SK-N-SH (cell line): ENCODE measurements around the gene R3HCC1L. TPM values are rescaled to one million over a fixed set of nuclear protein-coding genes. Genes with fewer than 3 reads are reported as not detected.

Experiments
- CTCF ChIA-PET: fragments of 300-600, 350-600 bp; formaldehyde crosslinking; extraction: SDS; loops from one replicate; lab custom pipeline; 2021; lab: Yijun Ruan, JAX
- POLR2A ChIA-PET: fragments of 350-600 bp; sonication (Branson Sonifier 250); formaldehyde crosslinking; extraction: SDS; loops from one replicate; lab custom pipeline; 2020; ENCODE audit warnings: antibody characterized with exemption, inconsistent platforms; lab: Yijun Ruan, JAX
- DNase-seq: peaks from one replicate; pipeline ENCODE4 v3.0.0; 2012
- H2AFZ ChIP-seq: fragments of 200-600 bp; sonication (generic); 2 replicates; pipeline ENCODE4 v1.8.1; 2016; ENCODE audit warnings: antibody characterized with exemption, mild to moderate bottlenecking, low read depth
- H3F3A ChIP-seq: fragments of 200-600 bp; sonication (generic); replicated peaks from 2 replicates; pipeline ENCODE3; 2016; ENCODE audit warnings: antibody characterized with exemption, mild to moderate bottlenecking; ENCODE audit not compliant: insufficient read depth
- H3K27ac ChIP-seq, 2 experiments: fragments of 200-500 bp in 1 of 2; fragments of 200-600 bp in 1 of 2; sonication (Bioruptor generic) in 1 of 2; sonication (generic), shearing (Covaris generic) in 1 of 2; 2 replicates each; pipeline versions ENCODE4 v1.5.1 to v1.6.1; 2014 to 2016; ENCODE audit warnings: low read depth in 2 of 2, inconsistent platforms in 1 of 2, low read length in 1 of 2, mild to moderate bottlenecking in 1 of 2, mixed read lengths in 1 of 2
- H3K27me3 ChIP-seq: fragments of 200-600 bp; sonication (generic), shearing (Covaris generic); 2 replicates; pipeline ENCODE4 v1.6.1; 2016; ENCODE audit warnings: mixed run types; ENCODE audit not compliant: insufficient read depth
- H3K36me3 ChIP-seq, 2 experiments: fragments of 200-500 bp in 1 of 2; fragments of 200-600 bp in 1 of 2; sonication (Bioruptor generic) in 1 of 2; sonication (generic) in 1 of 2; replicated peaks in 1 of 2; 2 replicates each; pipeline versions ENCODE3 to v1.5.1; 2014 to 2016; ENCODE audit warnings: low read length in 1 of 2, mild to moderate bottlenecking in 1 of 2; ENCODE audit not compliant: insufficient read depth in 2 of 2, control insufficient read depth in 1 of 2
- H3K4me1 ChIP-seq, 2 experiments: fragments of 200-500 bp in 1 of 2; fragments of 200-600 bp in 1 of 2; sonication (Bioruptor generic) in 1 of 2; sonication (generic), shearing (Covaris generic) in 1 of 2; 2 replicates each; pipeline versions ENCODE4 v1.5.1 to v1.6.1; 2014 to 2016; ENCODE audit warnings: low read depth in 1 of 2, low read length in 1 of 2, mixed run types in 1 of 2; ENCODE audit not compliant: insufficient read depth in 2 of 2, control insufficient read depth in 1 of 2
- H3K4me2 ChIP-seq: fragments of 200-600 bp; sonication (generic), shearing (Covaris generic); 2 replicates; pipeline ENCODE4 v1.6.1; 2017; ENCODE audit warnings: mixed run types
- H3K4me3 ChIP-seq, 2 experiments: fragments of 200-500 bp in 1 of 2; fragments of 200-600 bp in 1 of 2; sonication (Bioruptor generic) in 1 of 2; sonication (generic), shearing (Covaris generic) in 1 of 2; 2 replicates each; pipeline versions ENCODE4 v1.5.1 to v1.8.1; 2014 to 2016; ENCODE audit warnings: low read depth in 2 of 2, inconsistent platforms in 1 of 2, low read length in 1 of 2, mild to moderate bottlenecking in 1 of 2, mixed read lengths in 1 of 2, moderate library complexity in 1 of 2
- H3K79me2 ChIP-seq: fragments of 200-600 bp; sonication (generic); 2 replicates; pipeline ENCODE4 v1.8.1; 2017; ENCODE audit warnings: mild to moderate bottlenecking; ENCODE audit not compliant: insufficient read depth
- H3K9ac ChIP-seq: fragments of 200-600 bp; sonication (generic); 2 replicates; pipeline ENCODE4 v1.6.1; 2017; ENCODE audit warnings: mixed run types
- H3K9me2 ChIP-seq: fragments of 200-600 bp; sonication (generic); 2 replicates; pipeline ENCODE4 v1.6.1; 2017; ENCODE audit warnings: mixed run types
- H3K9me3 ChIP-seq: fragments of 200-600 bp; sonication (generic); 2 replicates; pipeline ENCODE4 v1.6.1; 2017; ENCODE audit warnings: mixed run types, mild to moderate bottlenecking, moderate library complexity
- H4K20me1 ChIP-seq: fragments of 200-600 bp; sonication (generic); 2 replicates; pipeline ENCODE4 v1.6.1; 2017; ENCODE audit warnings: mild to moderate bottlenecking, mixed run types; ENCODE audit not compliant: insufficient read depth
- CHD2 ChIP-seq: fragments of 150-350 bp; IDR thresholded peaks from 2 replicates; pipeline ENCODE4 v1.6.1; 2018; ENCODE audit warnings: low read length; ENCODE audit not compliant: partially characterized antibody
- EZH2phosphoT487 ChIP-seq: fragments of 200-600 bp; sonication (generic); IDR thresholded peaks from 2 replicates; pipeline ENCODE4 v1.6.1; 2017; ENCODE audit warnings: low read depth, mixed run types, mild to moderate bottlenecking, antibody characterized with exemption, moderate library complexity, borderline replicate concordance
- FOXJ3 ChIP-seq: sonication (generic); formaldehyde crosslinking; IDR thresholded peaks from 2 replicates; pipeline ENCODE4 v1.5.1; 2020; ENCODE audit warnings: mild to moderate bottlenecking, missing genetic modification reagents
- FOXM1 ChIP-seq: IDR thresholded peaks from 2 replicates; pipeline ENCODE4 v1.4.0; 2012; ENCODE audit warnings: low read depth, mild to moderate bottlenecking
- GABPA ChIP-seq: IDR thresholded peaks from 2 replicates; pipeline ENCODE4 v1.4.0; 2012; ENCODE audit warnings: low read depth, mild to moderate bottlenecking
- IRF3 ChIP-seq: fragments of 150-350 bp; IDR thresholded peaks from 2 replicates; pipeline ENCODE4 v1.6.1; 2016; ENCODE audit warnings: mild to moderate bottlenecking, low read depth, low read length
- MXI1 ChIP-seq: IDR thresholded peaks from 2 replicates; pipeline ENCODE4 v1.6.1; 2012; ENCODE audit warnings: mild to moderate bottlenecking, low read depth, low read length, improper control_type of control experiment
- NFIC ChIP-seq: IDR thresholded peaks from 2 replicates; pipeline ENCODE4 v1.4.0; 2012; ENCODE audit warnings: borderline replicate concordance
- NRF1 ChIP-seq: IDR thresholded peaks from 2 replicates; pipeline ENCODE4 v1.6.1; 2012; ENCODE audit warnings: low read depth, mild to moderate bottlenecking, low read length
- PBX3 ChIP-seq: IDR thresholded peaks from 2 replicates; pipeline ENCODE4; 2012
- POLR2AphosphoS5 ChIP-seq: IDR thresholded peaks from 2 replicates; pipeline ENCODE4 v1.6.1; 2012; ENCODE audit warnings: low read depth, low read length
- RAD21 ChIP-seq: IDR thresholded peaks from 2 replicates; pipeline ENCODE4 v1.6.1; 2012; ENCODE audit warnings: mild to moderate bottlenecking, low read length
- SIN3A ChIP-seq: IDR thresholded peaks from 2 replicates; pipeline ENCODE4 v1.6.1; 2012; ENCODE audit warnings: low read depth, mild to moderate bottlenecking, low read length, moderate library complexity, borderline replicate concordance
- SMC3 ChIP-seq: IDR thresholded peaks from 2 replicates; pipeline ENCODE4 v1.6.1; 2012; ENCODE audit warnings: low read depth, low read length, improper control_type of control experiment
- TAF1 ChIP-seq: IDR thresholded peaks from 2 replicates; pipeline ENCODE4 v1.6.1; 2012; ENCODE audit warnings: low read depth, mild to moderate bottlenecking, low read length, moderate library complexity, borderline replicate concordance
- TCF12 ChIP-seq: IDR thresholded peaks from 2 replicates; pipeline ENCODE4 v1.4.0; 2012
- USF2 ChIP-seq: fragments of 150-350 bp; IDR thresholded peaks from 2 replicates; pipeline ENCODE4 v1.6.1; 2017; ENCODE audit warnings: antibody characterized with exemption, low read length, low read depth, borderline replicate concordance
- WGBS: methylation state at CpG from one replicate; pipeline ENCODE4 v1.1.6; 2017; ENCODE audit warnings: low lambda C conversion rate; 5-methylcytosine and 5-hydroxymethylcytosine counted together
- polyA plus RNA-seq, 3 experiments: library from polyadenylated mRNA; depleted of rRNA; stranded (reverse); fragments of >200 nt; gene quantifications; 2 replicates each; pipeline ENCODE4 v1.2.3, GENCODE V29; 2012

Gene R3HCC1L
- polyA plus RNA-seq, 1 of the 3 experiments (the other 2 are of a cell fraction): 6.0 TPM

- Histone ChIP-seq H3K27me3 (no peaks in the 10 kb centered on the region), H3K4me3 (no peak overlapping the region), H3K79me2 (peaks cover 18% of the 10 kb centered on the region), H3K4me1 (no peaks in the 10 kb centered on the region), H3K9me3 (peaks cover 11% of the 10 kb centered on the region), H3K27ac (no peak overlapping the region), H2AFZ (no peak overlapping the region), H3F3A (no peaks in the 10 kb centered on the region), H4K20me1 (no peaks in the 10 kb centered on the region), H3K4me2 (no peak overlapping the region), H3K9me2 (no peaks in the 10 kb centered on the region), H3K9ac (no peak overlapping the region), H3K36me3 (peaks cover 7 to 32% of the 10 kb centered on the region in 2 experiments)
- no peak for DNase-seq
- POLR2A ChIA-PET: no interaction called here
- WGBS: 99% methylated on average over 2 of the region's 2 CpGs
- CTCF ChIA-PET: no interaction called here
- no peak for TF ChIP-seq TCF12
- TF ChIP-seq RAD21: no peak
- TF ChIP-seq FOXJ3: no peak
- TF ChIP-seq NRF1: no peak
- TF ChIP-seq CHD2: no peak
- no peak for TF ChIP-seq PBX3
Observed at GRCh38 chr10:98193037-98193436, 58.6 kb downstream of the R3HCC1L start.

- TF ChIP-seq NFIC: no peak
- no peak for TF ChIP-seq SIN3A
- no peak for TF ChIP-seq SMC3
- no peak for TF ChIP-seq GABPA
- no peak for TF ChIP-seq TCF12
- TF ChIP-seq PBX3: no peak
- no peak for TF ChIP-seq EZH2phosphoT487
- no peak for TF ChIP-seq USF2
- no peak for TF ChIP-seq TAF1
- no peak for TF ChIP-seq MXI1
- TF ChIP-seq IRF3: no peak
- TF ChIP-seq FOXM1: no peak
- no peak for TF ChIP-seq POLR2AphosphoS5
- TF ChIP-seq CHD2: no peak
- Histone ChIP-seq H3F3A (no peaks in the 10 kb centered on the region), H3K4me2 (no peak overlapping the region), H3K79me2 (peaks cover 23% of the 10 kb centered on the region), H4K20me1 (no peaks in the 10 kb centered on the region), H2AFZ (no peak overlapping the region), H3K9ac (no peak overlapping the region), H3K36me3 (peaks cover 2 to 22% of the 10 kb centered on the region in 2 experiments), H3K4me3 (no peak overlapping the region), H3K4me1 (no peaks in the 10 kb centered on the region; a peak in 1 of 4 replicates), H3K27me3 (no peaks in the 10 kb centered on the region), H3K27ac (no peak overlapping the region), H3K9me3 (peaks cover 11% of the 10 kb centered on the region), H3K9me2 (no peaks in the 10 kb centered on the region)
- ChIA-PET CTCF (no interaction called here), POLR2A (no interaction called here)
- 94% methylated on average over 3 of the region's 3 CpGs for WGBS
- no peak for DNase-seq
Observed at GRCh38 chr10:98194633-98195032, 60.2 kb downstream of the R3HCC1L start.
